Measurements from ENCODE around the gene PGM2.

- TF ChIP-seq CTCF (IDR thresholded peaks at IDR 0.05) (peak in 1 of 2 donors; percentile 15), POLR2A (IDR thresholded peaks at IDR 0.05) (no peak), EP300 (IDR thresholded peaks at IDR 0.05) (no peak)
Observed at GRCh38 chr4:37889849-37890800, 63.6 kb downstream of the PGM2 start.

Measured in suprapubic skin (tissue), 3 donors.